CD14-positive monocyte (primary cell): Measurements from ENCODE around the gene INHBC. TPM values are rescaled to one million over a fixed set of nuclear protein-coding genes. Genes with fewer than 3 reads are reported as not detected.
A peak's percentile ranks its signal among the peaks of the same experiment; 100 is the strongest.

Experiments used
- DNase-seq, 3 donors: peaks; one replicate each; pipeline ENCODE4 v3.0.0-alpha.2; 2011 to 2022
- H2AFZ ChIP-seq: 2 replicates; pipeline ENCODE4 v1.6.0; 2012; ENCODE audit warnings: mild to moderate bottlenecking, low read depth, low read length, inconsistent platforms; ENCODE audit not compliant: insufficient read depth, poor library complexity, severe bottlenecking
- H3K27ac ChIP-seq, 2 donors: 1 replicate in 1 of 2; 2 replicates in 1 of 2; pipeline ENCODE4 v1.5.1; 2012 to 2013; ENCODE audit warnings: low read length in 2 of 2, control low read depth in 1 of 2, inconsistent platforms in 1 of 2, low read depth in 1 of 2, mild to moderate bottlenecking in 1 of 2
- H3K27me3 ChIP-seq, 2 donors: one replicate each; pipeline versions ENCODE4 v1.6.0 to v1.6.1; 2011 to 2013; ENCODE audit warnings: low read length in 2 of 2; ENCODE audit not compliant: control insufficient read depth in 2 of 2, insufficient read depth in 2 of 2
- H3K36me3 ChIP-seq, 2 donors: replicated peaks in 1 of 2; 1 replicate in 1 of 2; 2 replicates in 1 of 2; pipeline versions ENCODE4 v1.5.1 to v1.6.1; 2012 to 2013; ENCODE audit warnings: low read length in 2 of 2, control low read depth in 1 of 2, inconsistent platforms in 1 of 2, mild to moderate bottlenecking in 1 of 2; ENCODE audit not compliant: insufficient read depth in 2 of 2, control insufficient read depth in 1 of 2
- H3K4me1 ChIP-seq, 2 donors: 1 replicate in 1 of 2; 2 replicates in 1 of 2; pipeline versions ENCODE4 v1.5.1 to v1.6.1; 2012 to 2013; ENCODE audit warnings: low read length in 2 of 2, control low read depth in 1 of 2, inconsistent platforms in 1 of 2, mild to moderate bottlenecking in 1 of 2, moderate library complexity in 1 of 2; ENCODE audit not compliant: insufficient read depth in 2 of 2, control insufficient read depth in 1 of 2
- H3K4me2 ChIP-seq: replicated peaks from 2 replicates; pipeline ENCODE3; 2012; ENCODE audit warnings: low read length, moderate library complexity, mild to moderate bottlenecking; ENCODE audit not compliant: poor library complexity, severe bottlenecking; ENCODE audit errors: extremely low read depth
- H3K4me3 ChIP-seq, 3 experiments: fragments of 200-600 bp in 1 of 3; sonication (generic) in 1 of 3; replicated peaks in 1 of 3; 1 replicate in 2 of 3; 2 replicates in 1 of 3; pipeline ENCODE4 v1.5.1; 2011 to 2013; ENCODE audit warnings: low read length in 3 of 3, mild to moderate bottlenecking in 3 of 3, control low read depth in 2 of 3, low read depth in 2 of 3, inconsistent platforms in 1 of 3, moderate library complexity in 1 of 3
- H3K79me2 ChIP-seq: 2 replicates; pipeline ENCODE4 v1.6.0; 2012; ENCODE audit warnings: mild to moderate bottlenecking, control low read depth, inconsistent platforms, low read length, moderate library complexity; ENCODE audit not compliant: insufficient read depth
- H3K9ac ChIP-seq: 2 replicates; pipeline ENCODE4 v1.6.0; 2017; ENCODE audit warnings: low read length, mild to moderate bottlenecking; ENCODE audit not compliant: insufficient read depth, poor library complexity, severe bottlenecking
- H3K9me3 ChIP-seq, 2 donors: replicated peaks in 1 of 2; 1 replicate in 1 of 2; 2 replicates in 1 of 2; pipeline versions ENCODE4 v1.5.1 to v1.6.1; 2012 to 2013; ENCODE audit warnings: low read length in 2 of 2, control low read depth in 1 of 2; ENCODE audit not compliant: control insufficient read depth in 1 of 2, insufficient read depth in 1 of 2
- H4K20me1 ChIP-seq: 2 replicates; pipeline ENCODE4 v1.6.0; 2012; ENCODE audit warnings: mild to moderate bottlenecking, low read length, control low read depth, moderate library complexity; ENCODE audit not compliant: insufficient read depth
- H3K27ac Mint-ChIP-seq, 7 donors: one replicate each; pipeline ENCODE4 v1.8.0; 2020; ENCODE audit warnings: mild to moderate bottlenecking in 7 of 7, mixed read lengths in 7 of 7, moderate library complexity in 6 of 7, inconsistent platforms in 2 of 7
- H3K27me3 Mint-ChIP-seq, 3 donors: one replicate each; pipeline ENCODE4 v1.8.0; 2021 to 2022; ENCODE audit warnings: low read depth in 3 of 3, mild to moderate bottlenecking in 3 of 3, mixed read lengths in 3 of 3, moderate library complexity in 3 of 3, inconsistent platforms in 1 of 3
- H3K36me3 Mint-ChIP-seq, 2 donors: one replicate each; pipeline ENCODE4 v1.8.0; 2020; ENCODE audit warnings: mixed read lengths in 2 of 2, inconsistent platforms in 1 of 2, mild to moderate bottlenecking in 1 of 2
- H3K4me1 Mint-ChIP-seq: one replicate; pipeline ENCODE4 v1.8.0; 2020; ENCODE audit warnings: mild to moderate bottlenecking, mixed read lengths
- H3K4me3 Mint-ChIP-seq, 2 donors: one replicate each; pipeline ENCODE4 v1.8.0; 2020; ENCODE audit warnings: mild to moderate bottlenecking in 2 of 2, mixed read lengths in 2 of 2, moderate library complexity in 1 of 2
- H3K9me3 Mint-ChIP-seq, 7 donors: one replicate each; pipeline ENCODE4 v1.8.0; 2020 to 2022; ENCODE audit warnings: mixed read lengths in 7 of 7, mild to moderate bottlenecking in 6 of 7, moderate library complexity in 6 of 7, inconsistent platforms in 2 of 7
- WGBS: methylation state at CpG from one replicate; pipeline ENCODE4 v1.1.5; 2013; ENCODE audit warnings: missing lambda C conversion rate; ENCODE audit not compliant: insufficient coverage; 5-methylcytosine and 5-hydroxymethylcytosine counted together
- intact Hi-C, 2 donors: fragments of 100-400 bp; cut with micrococcal nuclease; formaldehyde crosslinking; loops; one replicate each; pipeline versions ENCODE4 v1.15.0 to v1.15.1; 2023
- polyA plus RNA-seq, 3 donors: library from polyadenylated mRNA; depleted of rRNA in 1 of 3; unstranded in 2 of 3; stranded (reverse) in 1 of 3; fragments of 300-500 nt in 2 of 3; fragments of >200 nt in 1 of 3; fragmentation: Illumina TruSeq in 2 of 3; gene quantifications; 1 replicate in 2 of 3; 2 replicates in 1 of 3; pipeline ENCODE4 v1.2.3, GENCODE V29; 2012 to 2021
- TF ChIP-seq, protein P1 (sequence below): fragments of 200-600 bp; IDR thresholded peaks from one replicate; pipeline ENCODE4 v1.8.0; 2022; ENCODE audit warnings: antibody characterized with exemption, mild to moderate bottlenecking

The INHBC gene
- polyA plus RNA-seq, 3 donors: not detected

DNA sequence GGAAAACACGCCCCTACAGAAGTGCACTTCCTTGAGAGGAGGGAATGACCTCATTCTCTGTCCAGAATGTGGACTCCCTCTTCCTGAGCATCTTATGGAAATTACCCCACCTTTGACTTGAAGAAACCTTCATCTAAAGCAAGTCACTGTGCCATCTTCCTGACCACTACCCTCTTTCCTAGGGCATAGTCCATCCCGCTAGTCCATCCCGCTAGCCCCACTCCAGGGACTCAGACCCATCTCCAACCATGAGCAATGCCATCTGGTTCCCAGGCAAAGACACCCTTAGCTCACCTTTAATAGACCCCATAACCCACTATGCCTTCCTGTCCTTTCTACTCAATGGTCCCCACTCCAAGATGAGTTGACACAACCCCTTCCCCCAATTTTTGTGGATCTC, 15.5 kb downstream of the INHBC start:
- Mint-ChIP-seq H3K4me3 (no peak overlapping the region), H3K27me3 (peaks cover 2 to 4% (median 3%) of the 10 kb centered on the region in 3 donors), H3K27ac (peak overlapping the region in 1 of 7 donors; percentile 61), H3K9me3 (no peaks in the 10 kb centered on the region), H3K36me3 (no peaks in the 10 kb centered on the region), H3K4me1 (peaks cover 5% of the 10 kb centered on the region)
- intact Hi-C loops: loop anchor here (5.0 to 10.0 kb wide), 3 partner anchors 143 to 188 kb away; no protein-coding TSS in a partner anchor
- H3K9ac ChIP-seq: no peak overlapping the region
- peaks cover 4 to 8% of the 10 kb centered on the region in 2 donors for H3K4me1 ChIP-seq
- no peaks in the 10 kb centered on the region for H3K27me3 ChIP-seq
- no peak overlapping the region for H3K4me2 ChIP-seq
- H3K27ac ChIP-seq: no peak overlapping the region
- TF ChIP-seq, protein P1, sequence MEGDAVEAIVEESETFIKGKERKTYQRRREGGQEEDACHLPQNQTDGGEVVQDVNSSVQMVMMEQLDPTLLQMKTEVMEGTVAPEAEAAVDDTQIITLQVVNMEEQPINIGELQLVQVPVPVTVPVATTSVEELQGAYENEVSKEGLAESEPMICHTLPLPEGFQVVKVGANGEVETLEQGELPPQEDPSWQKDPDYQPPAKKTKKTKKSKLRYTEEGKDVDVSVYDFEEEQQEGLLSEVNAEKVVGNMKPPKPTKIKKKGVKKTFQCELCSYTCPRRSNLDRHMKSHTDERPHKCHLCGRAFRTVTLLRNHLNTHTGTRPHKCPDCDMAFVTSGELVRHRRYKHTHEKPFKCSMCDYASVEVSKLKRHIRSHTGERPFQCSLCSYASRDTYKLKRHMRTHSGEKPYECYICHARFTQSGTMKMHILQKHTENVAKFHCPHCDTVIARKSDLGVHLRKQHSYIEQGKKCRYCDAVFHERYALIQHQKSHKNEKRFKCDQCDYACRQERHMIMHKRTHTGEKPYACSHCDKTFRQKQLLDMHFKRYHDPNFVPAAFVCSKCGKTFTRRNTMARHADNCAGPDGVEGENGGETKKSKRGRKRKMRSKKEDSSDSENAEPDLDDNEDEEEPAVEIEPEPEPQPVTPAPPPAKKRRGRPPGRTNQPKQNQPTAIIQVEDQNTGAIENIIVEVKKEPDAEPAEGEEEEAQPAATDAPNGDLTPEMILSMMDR: no peak
- H2AFZ ChIP-seq: no peak overlapping the region
- 100% methylated on average over 2 of the region's 3 CpGs for WGBS
- H3K36me3 ChIP-seq: no peaks in the 10 kb centered on the region
- DNase-seq: no peak
- H4K20me1 ChIP-seq: no peaks in the 10 kb centered on the region
- no peaks in the 10 kb centered on the region for H3K79me2 ChIP-seq
- no peaks in the 10 kb centered on the region for H3K9me3 ChIP-seq
- H3K4me3 ChIP-seq: no peak overlapping the region

- no peaks in the 10 kb centered on the region for H4K20me1 ChIP-seq
- 67% methylated on average over 1 of the region's 6 CpGs for WGBS
- H3K4me3 ChIP-seq: no peak overlapping the region
- H3K27ac ChIP-seq: no peak overlapping the region
- Mint-ChIP-seq H3K4me1 (peaks cover 13% of the 10 kb centered on the region), H3K27ac (peak overlapping the region in 1 of 7 donors; percentile 58), H3K36me3 (no peaks in the 10 kb centered on the region), H3K9me3 (peaks cover 0 to 2% (median 0%) of the 10 kb centered on the region in 7 donors), H3K4me3 (no peak overlapping the region), H3K27me3 (peaks cover 6 to 12% (median 7%) of the 10 kb centered on the region in 3 donors)
- TF ChIP-seq, protein P1: no peak
- H3K36me3 ChIP-seq: no peaks in the 10 kb centered on the region
- intact Hi-C loops: loop anchor here (5.0 to 10.0 kb wide), 3 partner anchors 144 to 189 kb away; no protein-coding TSS in a partner anchor
- no peaks in the 10 kb centered on the region for H3K79me2 ChIP-seq
- H3K4me2 ChIP-seq: no peak overlapping the region
- no peaks in the 10 kb centered on the region for H3K27me3 ChIP-seq
- peaks cover 4 to 9% of the 10 kb centered on the region in 2 donors for H3K4me1 ChIP-seq
- H3K9me3 ChIP-seq: no peaks in the 10 kb centered on the region
- H2AFZ ChIP-seq: no peak overlapping the region
- H3K9ac ChIP-seq: no peak overlapping the region
- DNase-seq: no peak
These were observed 16.7 kb downstream of the INHBC start for GRCh38 chr12:57451233-57451778.
